Right hindlimb (tissue), 1 donor: Measurements from ENCODE around the gene MRPL55.
A peak's percentile ranks its signal among the peaks of the same experiment; 100 is the strongest.

ENCODE experiments used
- DNase-seq: peaks from one replicate; pipeline ENCODE4 v3.0.0-alpha.2; 2018

Gene MRPL55

DNA sequence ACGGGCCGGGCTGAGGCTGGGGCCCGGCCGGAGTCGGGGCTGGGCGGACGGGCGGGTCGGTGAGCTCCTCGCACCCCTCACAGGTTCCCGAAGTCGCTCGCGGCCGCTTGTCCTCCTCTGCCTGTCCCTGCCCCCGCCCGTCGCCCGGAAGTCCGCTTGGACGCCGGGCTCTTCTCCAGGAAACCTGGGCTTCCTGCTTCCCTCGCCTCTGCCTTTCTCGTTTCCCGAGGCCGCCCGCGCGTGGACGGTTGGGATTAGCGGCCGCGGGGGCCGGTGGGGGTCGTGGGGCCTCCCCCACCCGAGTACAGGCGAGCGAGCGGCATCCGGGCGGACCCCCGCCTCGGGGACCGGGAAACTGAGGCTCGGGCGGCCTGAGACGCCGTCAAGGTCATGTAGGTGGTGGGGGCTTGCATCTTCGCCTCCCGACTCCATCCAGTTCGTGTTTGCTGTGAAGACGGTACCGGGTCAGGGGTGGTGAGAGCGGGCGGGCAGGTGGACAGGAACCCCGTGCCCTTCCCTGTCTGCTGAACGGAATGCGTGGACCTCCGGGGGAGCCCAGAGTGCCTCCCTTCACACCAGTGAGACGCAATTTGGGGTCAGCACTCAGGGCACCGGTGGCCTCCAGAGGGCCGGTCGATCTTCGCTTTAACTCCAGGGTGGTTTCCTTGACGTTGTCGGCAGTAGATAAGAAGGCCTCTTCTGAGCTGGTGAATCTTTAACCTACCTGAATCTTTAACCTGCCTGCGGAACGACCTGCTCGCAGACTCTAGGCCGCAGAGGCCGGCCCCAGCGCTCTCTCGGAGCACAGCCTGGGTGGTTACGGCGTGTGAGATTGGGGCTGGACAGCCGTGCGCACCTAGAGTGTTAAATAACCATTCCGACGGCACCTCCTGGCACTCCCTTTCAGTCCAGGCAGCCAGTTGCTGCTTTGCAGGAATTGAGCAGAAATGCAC is 25.9 kb downstream of the MRPL55 start:
- DNase-seq = peak; percentile 76

DNA sequence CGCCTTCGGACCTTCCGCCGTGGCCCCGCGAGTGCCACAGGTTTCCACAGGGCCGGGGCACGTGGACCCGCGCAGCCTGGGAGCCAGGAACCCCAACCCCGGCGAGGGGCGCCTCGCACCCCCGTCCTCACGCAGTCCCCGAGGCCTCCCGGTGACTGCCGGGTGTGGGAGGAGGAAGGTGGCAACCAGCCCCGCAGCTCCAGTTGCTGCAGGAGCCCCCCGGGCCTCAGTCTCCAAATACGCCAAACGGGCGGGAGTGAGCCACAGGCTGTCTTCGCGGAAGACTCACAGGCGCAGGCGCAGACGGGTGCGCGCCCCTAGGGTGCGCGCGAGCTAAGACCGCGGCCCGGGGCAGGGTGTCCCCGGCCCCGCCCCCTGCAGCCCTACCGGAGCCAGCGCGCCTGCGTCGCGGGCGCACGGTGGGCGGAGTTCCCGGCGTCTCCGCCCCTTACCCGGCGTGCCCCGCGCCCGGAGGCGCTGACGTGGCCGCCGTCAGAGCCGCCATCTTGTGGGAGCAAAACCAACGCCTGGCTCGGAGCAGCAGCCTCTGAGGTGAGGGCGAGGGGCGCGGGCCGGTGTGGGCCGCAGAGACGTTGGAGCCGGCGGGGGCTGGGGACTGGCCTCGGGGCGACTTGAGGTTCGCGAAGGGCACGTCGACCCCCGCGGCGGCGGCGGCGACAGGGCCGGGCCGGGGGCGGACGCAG is 26.7 kb downstream of the MRPL55 start, which contains the start of gene ARF1:
Gene ARF1, plus strand, starts transcription at position 495 of the 704 bp plus-strand sequence. CDS start 14,407 bp downstream, outside the sequence.
- peak; percentile 95 for DNase-seq

DNA sequence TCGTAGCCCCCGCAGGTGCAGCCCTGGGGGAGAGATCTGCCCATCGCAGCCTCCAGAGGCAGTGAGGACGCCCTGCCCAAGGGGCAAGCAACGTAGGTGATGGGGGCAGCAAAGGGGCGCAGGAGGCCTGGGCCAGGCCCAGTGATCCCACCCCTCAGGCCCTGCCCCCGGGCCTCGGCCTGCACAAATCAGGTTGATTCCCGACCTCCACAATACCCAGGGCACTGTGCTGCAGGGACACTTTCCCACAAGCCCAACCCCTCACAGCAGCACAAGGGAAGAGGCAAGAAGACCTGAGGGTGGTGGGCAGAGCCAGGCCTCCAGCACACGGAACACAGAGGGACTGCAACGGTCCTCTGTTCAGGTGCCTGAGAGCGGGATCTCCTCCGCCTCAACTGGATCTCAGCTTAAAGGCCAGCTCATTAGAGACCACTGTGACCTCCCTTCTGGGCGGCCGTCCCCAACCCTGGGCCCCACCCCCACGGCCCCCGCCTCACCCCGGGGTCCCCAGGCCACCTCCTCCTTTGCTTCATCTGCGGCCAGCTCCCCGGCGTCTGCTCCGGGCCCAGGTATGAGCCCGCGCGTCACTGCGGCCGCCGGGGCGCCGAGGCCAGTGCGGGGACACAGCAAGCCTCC is 27.4 kb downstream of the MRPL55 start:
- peak; percentile 55 for DNase-seq

GRCh38 chr1:228081144-228081543 is 28.0 kb downstream of the MRPL55 start:
- no peak for DNase-seq

DNA sequence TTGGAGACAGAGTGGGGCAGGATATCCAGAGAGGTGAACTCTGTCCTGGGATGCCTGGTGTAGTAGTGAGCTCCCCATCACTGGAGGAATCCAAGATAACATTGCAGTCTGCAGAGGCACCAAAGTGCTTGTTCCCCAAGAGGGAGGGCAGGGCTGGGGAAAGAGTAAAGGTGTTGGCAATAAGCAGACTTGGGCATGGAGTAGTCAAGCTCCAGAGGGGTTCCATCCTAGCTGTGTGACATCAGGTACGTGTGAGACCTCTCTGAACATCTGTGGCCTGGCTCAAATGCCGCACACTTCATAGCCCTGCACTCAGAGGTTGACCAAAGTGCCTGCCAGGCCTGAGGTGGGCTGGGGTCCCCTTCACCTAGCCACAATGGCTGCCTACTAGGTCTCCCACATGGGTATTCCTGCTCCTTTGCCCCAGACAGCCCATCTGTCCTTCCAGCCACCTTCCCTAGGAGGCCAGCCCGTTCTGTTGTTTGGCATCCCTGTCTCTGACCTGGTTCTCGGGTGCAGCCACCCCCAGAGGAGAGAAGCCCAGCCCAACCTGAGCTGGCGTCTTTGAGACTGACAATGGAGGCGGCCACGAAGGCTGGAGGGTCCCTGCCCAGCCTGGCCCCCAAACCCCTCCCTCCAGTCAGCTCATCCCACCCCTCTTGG is 29.4 kb downstream of the MRPL55 start:
- DNase-seq = no peak

- DNase-seq = no peak
These were observed 30.1 kb downstream of the MRPL55 start for GRCh38 chr1:228079013-228079412.

DNA sequence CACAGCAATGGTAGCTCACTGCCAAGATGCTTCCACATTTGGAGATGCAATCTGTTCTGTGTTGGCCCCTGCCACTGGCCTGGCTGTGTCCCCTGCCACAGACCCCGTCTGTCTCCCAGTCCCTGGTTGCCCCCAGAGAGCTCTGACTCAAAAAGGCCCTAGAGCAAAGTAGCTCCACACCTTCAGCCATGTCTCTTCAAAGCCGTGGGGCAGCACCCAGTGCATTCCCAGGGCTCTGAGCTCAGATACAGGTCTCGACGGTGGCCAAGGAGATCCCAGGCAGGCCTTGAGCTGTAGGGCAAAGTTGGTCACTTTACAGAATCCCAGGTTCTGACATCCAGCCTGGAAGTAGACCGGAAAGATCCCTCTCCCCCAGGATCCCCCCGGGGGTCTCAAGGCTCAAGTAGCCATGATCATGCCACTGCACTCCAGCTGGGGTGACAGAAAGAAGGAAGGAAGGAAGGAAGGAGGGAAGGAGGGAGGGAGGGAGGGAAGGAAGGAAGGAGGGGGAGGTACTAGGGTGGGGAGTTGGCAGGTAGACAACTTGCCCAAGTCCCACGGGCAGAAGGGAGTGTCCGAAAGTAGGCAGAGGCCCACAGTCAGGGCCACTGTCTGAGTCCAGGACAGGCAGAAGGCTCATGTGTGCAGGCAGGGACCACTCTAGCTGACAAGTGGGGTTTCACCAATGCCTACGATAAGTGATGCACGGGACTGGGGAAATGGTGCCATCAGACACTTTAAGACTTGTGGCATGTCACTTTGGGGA is 31.4 kb downstream of the MRPL55 start:
- peak; percentile 12 for DNase-seq

DNA sequence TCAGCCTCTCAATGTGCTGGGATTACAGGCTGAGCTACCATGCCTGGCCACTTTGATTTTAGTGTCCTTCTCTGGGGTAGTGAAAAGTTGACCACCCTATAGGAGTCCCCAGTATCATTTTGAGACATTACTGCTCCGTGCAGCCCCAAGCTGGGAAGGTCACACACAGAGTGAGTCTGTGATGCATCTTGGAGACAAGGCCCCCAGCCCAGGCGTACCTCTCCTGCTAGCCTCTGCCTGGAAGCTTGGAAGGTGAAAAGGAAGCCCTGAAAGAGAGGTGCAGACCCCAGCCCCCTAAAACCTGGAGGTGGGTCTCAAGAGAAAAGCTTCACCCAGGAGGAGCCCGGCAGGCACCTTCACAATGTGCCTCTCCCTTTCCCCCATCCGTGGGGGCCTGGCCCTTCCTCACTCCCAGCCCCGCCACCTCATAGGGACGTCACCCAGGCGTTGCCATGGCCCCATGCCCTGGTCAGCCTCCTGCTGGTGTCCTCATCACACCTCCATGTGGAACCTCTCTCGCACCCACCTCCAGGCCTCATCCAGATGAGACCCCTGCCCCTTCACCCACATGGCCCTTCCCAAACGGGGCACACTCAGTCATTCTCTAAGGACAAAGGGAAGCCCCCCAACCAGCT is 32.2 kb downstream of the MRPL55 start:
- DNase-seq = peak; percentile 7

DNA sequence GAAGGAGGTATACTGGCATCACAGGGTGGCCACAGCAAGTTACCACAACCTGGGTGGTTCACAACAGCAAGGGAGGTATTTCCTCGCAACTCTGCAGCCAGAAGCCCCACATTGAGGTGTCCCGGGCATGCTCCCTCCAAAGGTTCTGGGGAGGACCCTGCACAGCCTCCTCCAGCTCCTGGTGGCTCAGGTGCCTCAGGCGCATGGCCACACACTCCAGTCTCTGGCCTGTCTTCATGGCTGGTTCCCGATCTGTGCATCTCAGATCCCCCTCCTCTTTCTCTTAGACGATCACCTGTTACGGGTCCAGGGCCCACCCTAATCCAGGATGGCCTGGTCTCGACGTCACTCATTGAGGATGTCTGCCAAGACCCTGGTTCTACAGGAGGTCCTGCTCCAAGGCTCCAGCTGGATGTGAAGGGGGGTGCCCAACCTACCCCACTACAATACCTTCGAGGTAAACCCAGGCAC is 33.3 kb downstream of the MRPL55 start:
- peak; percentile 15 for DNase-seq

DNA sequence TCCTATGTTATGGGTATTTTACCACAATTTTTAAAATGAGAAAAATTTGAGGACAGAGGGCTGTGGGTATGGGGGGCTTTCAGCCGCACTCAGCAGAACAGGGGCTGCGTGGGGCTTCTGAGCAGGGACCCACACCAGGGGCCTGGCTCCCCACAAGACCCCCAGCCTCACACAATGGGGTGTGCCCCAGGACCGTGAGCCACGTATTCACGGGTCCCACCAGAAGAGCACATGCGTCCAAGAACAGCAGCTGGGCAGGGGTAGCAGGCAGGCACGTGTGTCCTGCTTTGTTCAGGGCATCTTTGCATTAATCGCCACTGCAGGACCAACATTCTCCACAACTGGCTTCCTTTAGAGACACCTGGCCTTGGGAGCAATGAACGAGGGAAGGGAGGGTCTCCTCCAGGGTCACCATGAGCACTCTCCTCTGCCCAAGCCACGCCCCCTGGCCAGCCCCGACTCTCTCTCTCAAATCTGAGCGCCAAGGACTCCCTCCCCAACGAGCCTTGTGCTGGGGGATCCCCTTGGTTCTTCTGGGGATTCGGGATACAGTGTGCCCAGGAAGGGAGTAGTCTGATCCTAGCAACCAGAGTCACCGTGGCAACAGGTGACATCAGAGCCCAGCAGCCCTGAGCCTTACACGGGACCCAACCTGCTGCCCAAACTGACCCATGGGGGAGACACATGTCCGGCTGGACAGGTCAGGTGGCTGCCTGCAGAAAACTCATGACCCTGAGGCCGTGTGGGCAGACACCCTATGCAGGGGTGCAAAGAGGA is 34.0 kb downstream of the MRPL55 start:
- peak; percentile 19 for DNase-seq

- peak; percentile 22 for DNase-seq
These were observed 35.1 kb downstream of the MRPL55 start for GRCh38 chr1:228073857-228074545.

DNA sequence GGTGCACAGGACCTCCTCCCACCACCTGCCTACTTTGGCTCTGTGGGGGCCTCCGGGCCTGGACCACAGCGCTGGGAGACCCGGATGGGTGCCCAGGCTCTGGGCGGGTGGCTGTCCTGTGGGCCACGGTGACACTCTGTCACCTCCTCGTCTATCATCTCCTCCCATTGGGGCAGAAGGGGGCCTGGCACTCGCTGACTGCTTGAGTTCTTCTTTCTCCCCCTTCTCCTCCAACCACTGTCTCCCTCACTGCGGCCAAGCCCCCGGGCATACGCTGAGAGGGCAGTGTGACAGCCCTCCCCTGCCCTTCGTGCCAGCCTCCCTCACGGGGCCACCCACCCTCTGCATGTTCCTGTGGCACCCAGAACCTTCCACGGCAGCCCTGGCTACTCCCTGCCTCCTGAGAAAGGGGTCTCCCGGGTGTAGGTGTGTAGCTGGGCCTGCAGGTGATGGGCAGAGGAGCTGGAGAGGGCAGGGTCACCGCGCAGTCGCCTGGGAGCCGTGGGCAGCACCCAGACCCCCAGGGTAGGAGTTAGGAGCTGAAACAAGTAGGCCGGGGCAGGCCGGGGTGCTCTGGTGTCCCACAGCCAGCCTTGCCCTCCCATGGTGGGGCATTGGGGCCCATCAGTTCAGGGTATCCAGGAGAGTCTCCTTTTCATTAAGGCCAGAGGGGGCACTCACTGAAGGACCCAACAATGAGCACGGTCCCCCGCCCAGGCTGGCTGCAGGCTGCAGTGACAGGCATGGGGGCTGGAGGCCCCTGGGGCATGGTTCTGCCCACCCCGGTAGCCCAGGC is 35.8 kb downstream of the MRPL55 start:
- DNase-seq = peak; percentile 13

DNA sequence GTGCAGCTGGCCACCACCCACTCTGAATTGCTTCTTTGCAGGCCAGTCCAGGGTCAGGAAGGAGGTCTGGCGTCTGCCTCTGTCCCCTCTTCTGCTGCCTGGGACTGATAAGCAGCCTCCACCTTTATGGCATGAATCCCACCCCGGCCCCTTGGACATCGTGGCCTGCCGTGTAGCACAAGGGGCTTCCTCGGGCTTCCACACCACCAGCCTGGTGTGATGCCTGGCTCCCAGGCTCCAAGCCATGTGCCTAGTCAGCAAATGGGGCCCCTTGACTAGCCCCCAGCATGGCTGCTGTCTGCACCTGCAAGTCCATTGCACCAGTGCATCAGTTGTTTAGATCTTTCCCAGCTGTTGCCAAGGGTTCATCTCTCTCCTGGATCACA is 36.4 kb downstream of the MRPL55 start:
- DNase-seq = peak; percentile 15

DNA sequence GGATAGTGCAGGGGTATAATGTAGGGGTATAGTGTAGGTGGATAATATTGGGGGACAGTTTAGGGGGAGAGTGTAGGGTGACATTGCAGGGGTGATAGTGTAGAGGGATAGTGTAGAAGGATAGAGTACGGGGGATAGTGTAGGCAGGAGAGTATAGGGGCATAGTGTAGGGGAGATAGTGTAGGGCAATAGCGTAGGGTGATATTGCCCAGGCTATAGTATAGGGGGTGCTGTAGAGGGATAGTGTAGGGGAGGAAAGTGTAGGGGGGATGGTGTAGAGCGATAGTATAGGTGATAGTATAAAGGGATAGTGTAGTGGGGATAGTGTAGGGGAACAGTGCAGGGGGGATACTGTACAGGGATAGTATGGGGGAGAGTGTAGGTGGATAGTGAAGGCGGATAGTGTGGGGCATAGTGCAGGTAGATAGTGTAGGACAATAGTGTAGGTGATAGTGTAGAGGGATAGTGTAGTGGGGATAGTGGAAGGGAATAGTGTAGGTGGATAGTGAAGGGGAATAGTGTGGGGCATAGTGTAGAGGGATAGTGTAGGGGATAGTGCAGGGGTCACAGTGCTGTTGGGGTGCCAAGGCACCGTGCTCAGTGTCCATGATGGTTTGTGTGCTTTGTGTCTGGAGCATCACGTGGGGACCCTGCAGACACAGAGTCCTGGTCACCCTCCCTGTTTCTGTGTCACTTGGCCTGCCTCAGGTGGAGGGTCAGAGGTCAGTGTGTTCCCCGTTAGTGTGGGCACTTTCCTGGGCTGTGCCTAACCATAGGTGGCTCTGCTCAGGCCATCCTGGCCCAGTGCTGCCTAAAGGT is 37.1 kb downstream of the MRPL55 start:
- no peak for DNase-seq

GRCh38 chr1:228070851-228071250 is 38.2 kb downstream of the MRPL55 start:
- DNase-seq = no peak

DNA sequence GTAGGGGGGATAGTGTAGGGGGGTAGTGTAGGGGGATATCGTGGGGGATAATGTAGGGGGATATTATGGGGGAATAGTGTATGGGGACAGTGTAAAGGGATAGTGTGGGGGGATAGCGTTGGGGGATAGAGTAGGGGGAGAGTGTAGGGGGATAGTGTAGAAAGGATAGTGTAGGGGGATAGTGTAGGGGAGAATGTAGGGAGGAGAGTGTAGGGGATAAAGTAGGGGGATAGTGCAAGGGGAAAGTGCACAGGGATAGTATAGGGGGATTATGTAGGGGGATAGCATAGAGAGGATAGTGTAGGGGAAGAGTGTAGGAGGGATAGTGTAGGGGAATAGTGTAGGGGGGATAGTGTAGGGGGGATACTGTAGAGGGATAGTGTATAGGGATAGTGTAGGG is 38.9 kb downstream of the MRPL55 start:
- no peak for DNase-seq

GRCh38 chr1:228068359-228068758 is 40.7 kb downstream of the MRPL55 start:
- DNase-seq = no peak
